ENCODE results near the gene PAH.

- TF ChIP-seq CTCF (IDR thresholded peaks at IDR 0.05; ENCODE audit: low read depth, low read length) (no peak), EZH2phosphoT487 (IDR thresholded peaks at IDR 0.05; ENCODE audit: low read depth) (no peak)
Observed at GRCh38 chr12:102927220-102927619, 10.2 kb upstream of the PAH start.

All from OCI-LY3 (cell line).